Stimulated activated CD8-positive, alpha-beta memory T cell treated with anti-CD3 and anti-CD28 coated beads, Interleukin-15, amount 100 ng/mL, for 24 hours (primary cell): Measurements from ENCODE around the gene AIF1.

ENCODE experiments used
- DNase-seq: peaks from one replicate; pipeline ENCODE4 v3.0.0-alpha.2; 2020; ENCODE audit warnings: low read depth

AIF1 gene

GRCh38 chr6:31620586-31621319 lies 5.7 kb downstream of the AIF1 start, which contains the start of gene PRRC2A:
TSS of gene PRRC2A (plus strand) at chr6:31620715. CDS start at chr6:31622790, 2,075 bp downstream.
- DNase-seq: peak; percentile 62

DNA sequence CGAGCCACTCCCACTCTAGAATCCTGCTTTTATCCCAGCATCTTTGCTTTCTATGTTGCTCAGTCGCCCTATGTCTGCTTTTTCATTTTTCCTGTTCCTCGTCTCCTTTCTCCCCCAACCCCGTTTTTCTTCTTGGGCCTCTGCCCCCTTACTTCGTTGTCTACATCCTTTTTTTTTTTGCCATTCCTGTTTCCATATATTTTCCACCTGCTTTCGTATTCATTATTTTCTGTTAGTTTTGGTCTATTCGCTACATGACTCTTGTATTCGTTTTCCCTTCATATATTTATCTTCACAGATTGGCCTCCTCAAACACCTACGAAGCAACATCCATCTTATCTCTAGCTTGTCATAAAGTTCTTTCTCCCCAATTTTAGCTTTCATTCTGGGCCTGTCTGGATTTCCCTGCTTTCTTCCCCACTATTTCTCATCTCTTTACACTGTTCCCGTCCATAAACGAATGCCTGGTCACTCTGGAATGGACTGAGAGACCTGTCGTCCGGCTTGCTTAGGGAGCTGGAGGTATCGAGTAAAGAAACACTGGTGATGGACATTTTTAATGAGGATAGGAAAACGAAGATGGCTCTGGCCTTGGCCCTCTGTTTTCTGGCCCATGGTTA lies 6.4 kb downstream of the AIF1 start:
- no peak for DNase-seq

DNA sequence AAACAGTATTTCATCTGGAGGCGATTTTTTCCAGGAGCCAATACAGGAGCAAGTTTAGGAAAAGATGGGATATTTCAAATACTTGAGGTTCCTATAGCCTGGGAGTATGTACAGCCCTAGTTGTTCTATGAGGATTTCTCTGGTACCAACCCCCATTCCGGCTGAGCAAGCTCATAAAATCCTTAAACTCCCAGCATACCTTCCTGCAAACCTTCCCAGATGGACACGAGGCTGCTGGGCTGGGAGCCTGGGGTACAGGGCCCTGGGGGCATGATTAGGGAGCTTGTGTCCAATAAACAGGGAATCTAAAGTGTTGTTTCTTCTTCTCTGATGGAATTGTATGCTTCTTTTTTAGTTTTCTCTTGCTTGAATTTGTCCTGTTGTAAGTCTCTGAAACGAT lies 7.0 kb downstream of the AIF1 start:
- DNase-seq: no peak

GRCh38 chr6:31622684-31623091 lies 7.7 kb downstream of the AIF1 start:
- no peak for DNase-seq

DNA sequence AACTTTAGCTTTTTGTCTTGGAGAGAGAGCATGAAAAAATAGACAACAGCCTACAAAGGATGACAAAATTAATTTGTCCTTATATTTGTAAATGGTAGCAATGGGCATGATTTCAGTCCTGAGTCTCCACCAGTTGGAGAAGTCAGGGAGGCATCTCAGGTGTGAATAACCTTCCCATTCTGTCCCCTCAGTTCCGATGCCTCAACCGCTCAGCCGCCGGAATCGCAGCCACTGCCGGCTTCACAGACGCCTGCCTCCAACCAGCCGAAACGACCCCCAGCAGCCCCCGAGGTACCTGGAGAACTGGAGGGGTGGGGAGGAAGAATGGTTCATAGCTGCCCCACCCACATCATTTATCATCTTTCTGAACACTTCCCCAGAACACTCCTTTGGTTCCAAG lies 9.0 kb downstream of the AIF1 start:
- no peak for DNase-seq

DNA sequence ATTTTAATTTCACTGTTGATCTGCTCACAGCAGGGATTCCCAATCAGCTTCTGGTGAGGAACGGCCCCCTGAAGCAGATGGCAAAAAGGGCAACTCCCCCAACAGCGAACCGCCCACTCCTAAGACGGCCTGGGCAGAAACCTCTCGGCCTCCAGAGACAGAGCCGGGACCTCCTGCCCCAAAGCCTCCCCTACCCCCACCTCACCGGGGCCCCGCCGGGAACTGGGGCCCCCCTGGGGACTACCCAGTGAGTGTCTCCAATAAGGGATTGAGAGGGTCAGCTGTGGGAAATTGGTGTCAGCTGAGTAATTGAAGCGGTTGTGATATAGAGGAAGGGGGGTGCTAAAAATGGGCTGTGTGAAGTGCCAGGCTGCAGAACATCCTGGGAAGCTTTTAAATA lies 11.9 kb downstream of the AIF1 start:
- DNase-seq: no peak

GRCh38 chr6:31627690-31628287 lies 12.8 kb downstream of the AIF1 start:
- DNase-seq: no peak

- DNase-seq: no peak
Observed at GRCh38 chr6:31629014-31629413, 14.0 kb downstream of the AIF1 start.

- no peak for DNase-seq
Observed at GRCh38 chr6:31630177-31630934, 15.3 kb downstream of the AIF1 start.

DNA sequence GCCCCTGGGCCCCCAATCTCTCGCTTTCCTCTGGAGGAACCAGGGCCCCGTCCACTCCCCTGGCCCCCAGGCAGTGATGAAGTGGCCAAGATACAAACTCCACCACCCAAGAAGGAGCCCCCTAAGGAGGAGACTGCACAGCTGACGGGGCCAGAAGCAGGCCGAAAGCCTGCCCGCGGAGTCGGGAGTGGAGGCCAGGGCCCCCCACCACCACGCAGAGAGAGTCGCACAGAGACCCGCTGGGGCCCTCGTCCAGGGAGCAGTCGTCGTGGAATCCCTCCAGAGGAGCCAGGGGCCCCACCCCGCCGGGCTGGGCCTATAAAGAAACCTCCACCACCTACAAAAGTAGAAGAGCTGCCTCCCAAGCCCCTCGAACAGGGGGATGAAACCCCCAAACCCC lies 16.2 kb downstream of the AIF1 start:
- no peak for DNase-seq

GRCh38 chr6:31631681-31632278 lies 16.7 kb downstream of the AIF1 start:
- DNase-seq: no peak

- no peak for DNase-seq
Observed at GRCh38 chr6:31632279-31632946, 17.4 kb downstream of the AIF1 start.

- DNase-seq: no peak
Observed at GRCh38 chr6:31633447-31633846, 18.4 kb downstream of the AIF1 start.

- no peak for DNase-seq
Observed at GRCh38 chr6:31634131-31634530, 19.1 kb downstream of the AIF1 start.

GRCh38 chr6:31634969-31635575 lies 20.0 kb downstream of the AIF1 start:
- DNase-seq: no peak

DNA sequence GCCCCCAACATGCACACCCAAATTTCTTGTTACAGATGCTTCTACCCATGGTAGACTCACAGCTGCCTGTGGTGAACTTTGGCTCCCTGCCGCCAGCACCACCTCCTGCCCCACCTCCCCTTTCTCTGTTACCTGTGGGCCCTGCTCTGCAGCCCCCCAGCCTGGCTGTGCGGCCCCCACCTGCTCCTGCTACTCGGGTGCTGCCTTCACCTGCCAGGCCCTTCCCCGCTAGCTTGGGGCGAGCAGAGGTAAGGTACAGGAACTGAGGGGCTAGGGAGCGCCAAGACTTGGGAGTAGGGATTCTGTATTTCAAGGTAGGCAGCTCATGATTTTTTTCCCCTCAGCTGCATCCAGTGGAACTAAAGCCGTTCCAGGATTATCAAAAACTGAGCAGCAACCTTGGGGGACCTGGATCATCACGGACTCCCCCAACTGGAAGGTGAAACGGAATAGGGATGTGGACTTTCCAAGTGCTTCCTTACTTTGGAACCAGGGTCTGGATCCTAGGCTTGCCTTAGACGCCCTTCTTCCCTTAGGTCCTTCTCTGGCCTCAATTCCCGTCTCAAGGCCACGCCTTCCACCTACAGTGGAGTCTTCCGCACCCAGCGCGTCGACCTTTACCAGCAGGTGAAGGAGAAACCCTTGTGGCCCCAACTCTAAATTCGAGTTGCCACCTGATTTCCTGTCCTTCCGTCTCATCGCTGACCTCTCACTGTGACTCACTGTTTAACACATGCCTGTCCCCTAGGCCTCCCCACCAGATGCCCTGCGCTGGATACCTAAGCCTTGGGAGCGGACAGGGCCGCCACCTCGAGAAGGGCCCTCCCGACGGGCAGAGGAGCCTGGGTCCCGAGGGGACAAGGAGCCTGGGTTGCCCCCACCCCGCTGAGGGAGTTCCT lies 21.9 kb downstream of the AIF1 start:
- DNase-seq: no peak

DNA sequence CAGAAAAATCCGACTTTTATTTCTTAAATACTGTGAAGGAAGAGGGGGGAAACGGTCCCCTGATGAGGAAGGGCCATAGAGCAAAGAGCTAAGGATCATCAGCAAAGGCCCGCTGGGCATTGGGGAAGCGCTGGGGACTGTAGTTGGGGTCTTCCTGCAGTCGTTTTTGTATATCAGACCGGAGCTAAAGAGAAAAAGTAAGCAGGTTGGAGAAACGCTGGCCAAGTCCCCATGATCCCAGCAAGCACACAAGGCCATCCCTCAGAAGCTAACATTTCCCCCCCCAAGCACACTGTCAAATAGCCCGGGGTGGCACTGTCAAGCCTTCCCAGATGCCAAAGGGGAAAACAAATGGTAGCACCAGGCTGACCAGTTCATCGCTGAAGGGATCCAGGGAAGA lies 24.0 kb downstream of the AIF1 start:
- no peak for DNase-seq

GRCh38 chr6:31639449-31639861 lies 24.4 kb downstream of the AIF1 start:
- no peak for DNase-seq

- no peak for DNase-seq
Observed at GRCh38 chr6:31640612-31641011, 25.6 kb downstream of the AIF1 start.

GRCh38 chr6:31641370-31641769 lies 26.3 kb downstream of the AIF1 start:
- DNase-seq: no peak
